ENCODE results near the gene C1orf52.

Gene C1orf52

GRCh38 chr1:85259118-85259911 is at the start of gene C1orf52:
Gene C1orf52, minus strand, starts transcription at chr1:85259662. Its CDS starts 29 bp downstream, at chr1:85259633.
- H3K36me3 Mint-ChIP-seq (ENCODE audit: low read depth) = peaks cover 35% of the 10 kb centered on the region
- H3K27ac Mint-ChIP-seq = peak within 1 kb of the TSS; percentile 93
- H3K9me3 Mint-ChIP-seq = no peaks in the 10 kb centered on the region
- peaks cover 44% of the 10 kb centered on the region for H3K4me1 Mint-ChIP-seq (ENCODE audit: low read depth)
- H3K27me3 Mint-ChIP-seq = no peaks in the 10 kb centered on the region
- peak within 1 kb of the TSS; percentile 95 for H3K4me3 Mint-ChIP-seq

GRCh38 chr1:85308833-85309350 is 49.4 kb upstream of the C1orf52 start:
- peaks cover 61% of the 10 kb centered on the region for H3K27me3 Mint-ChIP-seq
- no peaks in the 10 kb centered on the region for H3K36me3 Mint-ChIP-seq (ENCODE audit: low read depth)

GRCh38 chr1:85307987-85308832 is 48.7 kb upstream of the C1orf52 start:
- Mint-ChIP-seq H3K9me3 (no peaks in the 10 kb centered on the region), H3K4me3 (peak overlapping the region; percentile 51), H3K36me3 (ENCODE audit: low read depth) (no peaks in the 10 kb centered on the region), H3K4me1 (ENCODE audit: low read depth) (peaks cover 5% of the 10 kb centered on the region), H3K27me3 (peaks cover 54% of the 10 kb centered on the region), H3K27ac (no peak overlapping the region)

More at GRCh38 chr1:85308833-85309350, 49.4 kb upstream of the C1orf52 start:
- peaks cover 5% of the 10 kb centered on the region for H3K4me1 Mint-ChIP-seq (ENCODE audit: low read depth)
- H3K4me3 Mint-ChIP-seq = no peak overlapping the region
- no peaks in the 10 kb centered on the region for H3K9me3 Mint-ChIP-seq
- no peak overlapping the region for H3K27ac Mint-ChIP-seq

GRCh38 chr1:85306236-85306635 is 46.8 kb upstream of the C1orf52 start:
- peaks cover 5% of the 10 kb centered on the region for H3K4me1 Mint-ChIP-seq (ENCODE audit: low read depth)
- H3K27ac Mint-ChIP-seq = no peak overlapping the region
- H3K36me3 Mint-ChIP-seq (ENCODE audit: low read depth) = no peaks in the 10 kb centered on the region
- H3K9me3 Mint-ChIP-seq = no peaks in the 10 kb centered on the region
- peaks cover 55% of the 10 kb centered on the region for H3K27me3 Mint-ChIP-seq
- H3K4me3 Mint-ChIP-seq = no peak overlapping the region

GRCh38 chr1:85303440-85304162 is 44.1 kb upstream of the C1orf52 start:
- no peak overlapping the region for H3K4me3 Mint-ChIP-seq
- H3K9me3 Mint-ChIP-seq = no peaks in the 10 kb centered on the region
- H3K27me3 Mint-ChIP-seq = peaks cover 48% of the 10 kb centered on the region
- H3K27ac Mint-ChIP-seq = no peak overlapping the region
- peaks cover 13% of the 10 kb centered on the region for H3K4me1 Mint-ChIP-seq (ENCODE audit: low read depth)
- no peaks in the 10 kb centered on the region for H3K36me3 Mint-ChIP-seq (ENCODE audit: low read depth)

GRCh38 chr1:85300140-85300539 is 40.7 kb upstream of the C1orf52 start:
- no peak overlapping the region for H3K27ac Mint-ChIP-seq

GRCh38 chr1:85297855-85298629 is 38.6 kb upstream of the C1orf52 start:
- Mint-ChIP-seq H3K4me1 (ENCODE audit: low read depth) (peaks cover 33% of the 10 kb centered on the region), H3K36me3 (ENCODE audit: low read depth) (no peaks in the 10 kb centered on the region), H3K9me3 (no peaks in the 10 kb centered on the region), H3K4me3 (peak overlapping the region; percentile 64), H3K27ac (peak overlapping the region; percentile 91), H3K27me3 (peaks cover 35% of the 10 kb centered on the region)

More at GRCh38 chr1:85300140-85300539, 40.7 kb upstream of the C1orf52 start:
- no peaks in the 10 kb centered on the region for H3K36me3 Mint-ChIP-seq (ENCODE audit: low read depth)
- H3K27me3 Mint-ChIP-seq = peaks cover 41% of the 10 kb centered on the region
- H3K9me3 Mint-ChIP-seq = no peaks in the 10 kb centered on the region
- H3K4me3 Mint-ChIP-seq = no peak overlapping the region
- peaks cover 29% of the 10 kb centered on the region for H3K4me1 Mint-ChIP-seq (ENCODE audit: low read depth)

- Mint-ChIP-seq H3K4me3 (peak overlapping the region; percentile 64), H3K27ac (peak overlapping the region; percentile 91), H3K9me3 (no peaks in the 10 kb centered on the region)
Measured at GRCh38 chr1:85297538-85297854, 38.0 kb upstream of the C1orf52 start.

GRCh38 chr1:85296980-85297379 is 37.5 kb upstream of the C1orf52 start:
- no peaks in the 10 kb centered on the region for H3K9me3 Mint-ChIP-seq
- H3K27ac Mint-ChIP-seq = no peak overlapping the region
- no peaks in the 10 kb centered on the region for H3K36me3 Mint-ChIP-seq (ENCODE audit: low read depth)
- H3K4me3 Mint-ChIP-seq = peak overlapping the region; percentile 64
- peaks cover 30% of the 10 kb centered on the region for H3K27me3 Mint-ChIP-seq
- H3K4me1 Mint-ChIP-seq (ENCODE audit: low read depth) = peaks cover 33% of the 10 kb centered on the region

More at GRCh38 chr1:85297538-85297854, 38.0 kb upstream of the C1orf52 start:
- Mint-ChIP-seq H3K27me3 (peaks cover 33% of the 10 kb centered on the region), H3K4me1 (ENCODE audit: low read depth) (peaks cover 33% of the 10 kb centered on the region), H3K36me3 (ENCODE audit: low read depth) (no peaks in the 10 kb centered on the region)

- Mint-ChIP-seq H3K27ac (no peak overlapping the region), H3K36me3 (ENCODE audit: low read depth) (no peaks in the 10 kb centered on the region), H3K4me1 (ENCODE audit: low read depth) (peaks cover 33% of the 10 kb centered on the region), H3K27me3 (peaks cover 26% of the 10 kb centered on the region), H3K9me3 (no peaks in the 10 kb centered on the region), H3K4me3 (no peak overlapping the region)
Measured at GRCh38 chr1:85295654-85296053, 36.2 kb upstream of the C1orf52 start.

- peaks cover 26% of the 10 kb centered on the region for H3K27me3 Mint-ChIP-seq
- H3K9me3 Mint-ChIP-seq = no peaks in the 10 kb centered on the region
- no peak overlapping the region for H3K4me3 Mint-ChIP-seq
- H3K27ac Mint-ChIP-seq = no peak overlapping the region
- no peaks in the 10 kb centered on the region for H3K36me3 Mint-ChIP-seq (ENCODE audit: low read depth)
- H3K4me1 Mint-ChIP-seq (ENCODE audit: low read depth) = peaks cover 39% of the 10 kb centered on the region
Measured at GRCh38 chr1:85295006-85295431, 35.6 kb upstream of the C1orf52 start.

- no peaks in the 10 kb centered on the region for H3K9me3 Mint-ChIP-seq
- H3K4me3 Mint-ChIP-seq = no peak overlapping the region
- H3K4me1 Mint-ChIP-seq (ENCODE audit: low read depth) = peaks cover 20% of the 10 kb centered on the region
- H3K36me3 Mint-ChIP-seq (ENCODE audit: low read depth) = no peaks in the 10 kb centered on the region
- peaks cover 19% of the 10 kb centered on the region for H3K27me3 Mint-ChIP-seq
- no peak overlapping the region for H3K27ac Mint-ChIP-seq
Measured at GRCh38 chr1:85290826-85291225, 31.4 kb upstream of the C1orf52 start.

- no peaks in the 10 kb centered on the region for H3K36me3 Mint-ChIP-seq (ENCODE audit: low read depth)
- H3K9me3 Mint-ChIP-seq = no peaks in the 10 kb centered on the region
- no peak overlapping the region for H3K4me3 Mint-ChIP-seq
- peaks cover 15% of the 10 kb centered on the region for H3K27me3 Mint-ChIP-seq
- no peak overlapping the region for H3K27ac Mint-ChIP-seq
- peaks cover 16% of the 10 kb centered on the region for H3K4me1 Mint-ChIP-seq (ENCODE audit: low read depth)
Measured at GRCh38 chr1:85289848-85290335, 30.4 kb upstream of the C1orf52 start.

Data from stimulated activated naive CD8-positive, alpha-beta T cell treated with anti-CD3 and anti-CD28 coated beads, Interleukin-15, Interleukin-2, amounts not matched to agents 100 ng/mL and 50 ng/mL, for 24 hours (primary cell).